Measurements from ENCODE around the gene TCF25.
"Not testable (repeated sequence)": the region's sequence is repeated elsewhere in the genome, so short reads cannot be mapped to it uniquely, and the experiment has no call there.

Gene TCF25

GRCh38 chr16:89873109-89873971 lies at the start of gene TCF25:
TCF25 (plus strand) TSS chr16:89873592; CDS start chr16:89873668, 76 bp downstream.
- peak; percentile 84 for DNase-seq (ENCODE audit: low spot score)

GRCh38 chr16:89823824-89824148 lies 49.6 kb upstream of the TCF25 start:
- DNase-seq (ENCODE audit: low spot score): not testable (repeated sequence)

DNA sequence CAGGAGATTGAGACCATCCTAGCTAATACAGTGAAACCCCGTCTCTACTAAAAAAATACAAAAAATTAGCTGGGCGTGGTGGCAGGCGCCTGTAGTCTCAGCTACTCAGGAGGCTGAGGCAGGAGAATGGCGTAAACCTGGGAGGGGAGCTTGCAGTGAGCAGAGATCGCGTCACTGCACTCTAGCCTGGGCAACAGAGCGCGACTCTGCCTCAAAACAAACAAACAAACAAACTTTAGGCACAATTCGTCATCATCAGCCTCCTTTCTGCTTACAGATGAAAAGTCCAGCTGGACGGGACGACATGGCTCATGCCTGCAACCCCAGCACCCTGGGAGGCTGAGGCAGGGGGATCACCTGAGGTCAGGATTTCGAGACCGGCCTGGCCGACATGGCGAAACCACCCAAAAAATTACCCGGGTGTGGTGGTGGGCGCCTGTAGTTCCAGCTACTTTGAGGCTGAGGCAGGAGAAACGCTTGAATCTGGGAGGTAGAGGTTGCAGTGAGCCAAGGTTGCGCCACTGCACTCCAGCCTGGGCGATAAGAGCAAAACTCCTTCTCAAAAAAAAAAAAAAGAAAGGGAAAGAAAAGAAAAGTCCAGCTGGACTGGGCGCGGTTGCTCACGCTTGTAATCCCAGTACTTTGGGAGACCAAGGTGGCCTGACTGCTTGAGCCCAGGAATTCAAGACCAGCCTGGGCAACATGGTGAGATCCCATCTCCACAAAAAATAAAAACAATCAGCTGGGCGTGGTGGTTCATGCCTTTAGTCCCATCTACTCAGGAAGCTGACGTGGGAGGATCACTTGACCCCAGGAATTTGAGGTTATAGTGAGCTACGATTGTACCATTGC lies 46.6 kb upstream of the TCF25 start:
- DNase-seq (ENCODE audit: low spot score): no peak

- no peak for DNase-seq (ENCODE audit: low spot score)
Observed at GRCh38 chr16:89827383-89828198, 45.8 kb upstream of the TCF25 start.

- peak; percentile 26 for DNase-seq (ENCODE audit: low spot score)
Observed at GRCh38 chr16:89828199-89828869, 45.1 kb upstream of the TCF25 start, which contains the start of gene SPIRE2. SPIRE2 (plus strand) TSS chr16:89828475; CDS start chr16:89828551, 76 bp downstream.

DNA sequence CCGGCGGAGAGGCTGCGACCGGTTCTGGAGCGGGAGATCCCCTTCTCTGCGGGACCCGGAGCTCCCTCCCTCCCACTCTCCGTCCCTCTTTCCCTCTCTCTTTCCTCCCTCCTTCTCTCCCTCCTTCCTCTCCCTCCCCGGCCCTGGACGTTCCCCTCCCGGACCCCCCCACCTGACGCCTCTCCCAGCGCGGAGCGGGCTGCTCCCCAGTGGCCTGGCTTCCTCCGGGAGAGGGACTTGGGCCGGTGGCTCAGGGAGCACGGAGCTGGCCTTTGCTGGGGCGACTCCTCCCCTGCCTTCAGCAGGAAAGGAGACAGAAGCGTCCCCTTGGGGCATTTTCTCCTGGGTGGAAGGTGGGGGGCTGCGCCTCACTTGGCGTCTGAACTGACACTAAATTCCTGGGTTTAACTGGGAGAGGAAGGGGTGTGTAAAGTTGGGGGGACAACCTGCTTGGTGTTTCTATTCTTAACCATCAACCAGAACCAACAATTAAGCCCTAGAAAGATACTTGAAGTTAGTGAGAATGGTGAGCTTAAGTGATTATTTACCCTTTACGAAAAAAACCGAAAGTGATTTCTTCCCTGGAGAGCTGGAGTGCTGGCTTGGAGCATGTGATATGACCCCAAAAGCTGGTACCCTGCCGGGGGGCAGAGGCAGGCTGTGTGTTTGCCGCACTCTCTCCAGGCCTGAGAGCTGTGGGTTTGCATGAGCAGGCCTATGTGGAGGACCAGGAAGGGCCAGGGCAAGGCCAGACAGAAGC lies 44.3 kb upstream of the TCF25 start:
- DNase-seq (ENCODE audit: low spot score): no peak

- DNase-seq (ENCODE audit: low spot score): no peak
Observed at GRCh38 chr16:89829630-89830437, 43.6 kb upstream of the TCF25 start.

DNA sequence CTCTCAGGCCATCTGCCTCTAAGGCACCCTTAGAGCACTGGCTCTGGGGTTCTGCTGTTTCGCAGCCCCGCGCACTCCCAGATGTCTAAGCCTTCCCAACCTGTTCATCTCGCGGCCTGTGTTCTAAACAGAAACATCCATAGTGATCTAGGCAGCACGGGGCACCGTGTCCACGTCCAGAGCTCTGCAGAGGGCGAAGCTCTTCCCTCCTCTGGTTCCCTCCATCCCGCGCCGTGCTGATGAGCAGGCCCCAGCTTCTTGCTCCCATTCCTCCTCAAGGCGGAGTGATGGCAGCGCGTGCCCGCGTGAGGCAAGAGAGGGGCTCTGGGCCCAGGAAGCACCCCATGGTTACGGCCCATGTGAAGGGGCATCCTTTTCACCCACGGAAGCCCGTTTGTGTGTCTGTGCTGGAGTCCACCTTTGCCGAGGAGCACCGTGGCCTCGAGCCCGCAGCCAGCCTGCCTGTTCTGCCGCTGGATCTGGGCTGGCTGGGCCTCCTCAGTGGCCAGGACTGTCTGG lies 41.5 kb upstream of the TCF25 start:
- no peak for DNase-seq (ENCODE audit: low spot score)

DNA sequence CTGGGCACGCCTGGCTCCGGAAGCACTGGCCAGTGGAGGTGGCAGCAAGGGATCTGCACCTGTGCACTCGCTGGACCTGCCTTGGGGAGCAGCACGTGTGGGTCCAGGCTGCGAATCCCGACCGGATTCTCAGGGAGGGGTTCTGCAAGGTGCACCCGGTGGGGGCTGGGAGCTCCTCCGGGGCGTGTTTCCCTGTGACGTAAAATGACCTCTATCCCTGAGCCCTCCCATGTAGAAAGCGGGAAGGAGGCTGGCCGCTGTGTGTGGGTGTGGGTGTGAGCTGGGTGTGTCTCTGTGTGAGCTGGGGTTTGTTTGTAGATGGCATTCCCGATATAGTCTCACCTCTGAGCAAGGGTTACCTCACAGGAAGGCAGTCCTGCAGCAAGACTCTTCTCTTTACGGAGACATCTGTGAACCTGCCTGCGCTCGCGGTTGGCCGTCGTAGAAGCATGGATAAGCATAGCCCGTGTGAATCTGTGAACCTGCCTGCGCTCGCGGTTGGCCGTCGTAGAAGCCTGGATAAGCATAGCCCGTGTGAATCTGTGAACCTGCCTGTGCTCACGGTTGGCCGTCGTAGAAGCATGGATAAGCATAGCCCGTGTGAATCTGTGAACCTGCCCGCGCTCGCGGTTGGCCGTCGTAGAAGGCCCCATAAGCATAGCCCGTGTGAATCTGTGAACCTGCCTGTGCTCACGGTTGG lies 39.6 kb upstream of the TCF25 start:
- DNase-seq (ENCODE audit: low spot score): not testable (repeated sequence)

- DNase-seq (ENCODE audit: low spot score): not testable (repeated sequence)
Observed at GRCh38 chr16:89834813-89835363, 38.5 kb upstream of the TCF25 start.

DNA sequence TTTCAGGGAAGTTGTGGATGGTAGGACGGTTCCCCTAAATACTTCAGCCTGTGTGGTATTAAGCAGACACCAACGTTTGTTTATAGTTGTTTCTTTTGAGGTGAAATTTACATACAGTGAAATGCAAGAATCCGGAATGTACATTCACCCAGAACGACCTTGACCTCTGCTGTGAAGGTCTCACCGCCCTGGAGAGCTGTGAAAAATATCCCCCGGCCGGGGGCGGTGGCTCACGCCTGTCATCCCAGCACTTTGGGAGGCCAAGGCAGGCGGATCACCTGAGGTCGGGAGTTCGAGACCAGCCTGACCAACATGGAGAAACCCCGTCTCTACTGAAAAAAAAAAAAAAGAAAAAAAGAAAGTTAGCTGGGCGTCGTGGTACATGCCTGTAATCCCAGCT lies 36.9 kb upstream of the TCF25 start:
- not testable (repeated sequence) for DNase-seq (ENCODE audit: low spot score)

DNA sequence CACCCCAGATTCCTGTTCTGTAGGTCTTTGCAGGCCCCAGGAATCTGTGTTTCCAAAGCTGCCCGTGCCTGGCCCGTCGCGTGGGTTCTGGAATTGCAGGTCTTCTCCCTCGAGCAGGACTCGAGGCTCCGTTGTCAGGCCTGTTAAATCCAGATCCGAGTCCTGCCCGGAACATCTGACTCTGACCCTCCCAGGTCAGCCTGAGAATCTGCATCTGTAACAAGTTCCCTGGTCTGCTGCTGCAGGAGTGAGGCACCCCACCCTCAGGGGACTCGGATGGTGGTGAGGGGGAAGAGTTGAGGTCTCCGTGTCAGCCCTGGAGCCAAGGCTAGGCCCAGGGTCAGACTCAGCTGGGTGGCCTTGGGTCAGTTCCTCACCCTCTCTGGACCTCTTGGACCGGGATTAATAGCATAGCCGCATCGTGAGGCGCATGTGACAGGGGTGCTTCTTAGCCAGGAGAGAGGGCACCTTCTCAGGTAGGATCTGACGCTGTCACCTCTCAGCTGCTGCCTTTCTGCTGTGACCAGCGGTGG lies 36.3 kb upstream of the TCF25 start:
- DNase-seq (ENCODE audit: low spot score): no peak

GRCh38 chr16:89841275-89841674 lies 32.1 kb upstream of the TCF25 start:
- no peak for DNase-seq (ENCODE audit: low spot score)

DNA sequence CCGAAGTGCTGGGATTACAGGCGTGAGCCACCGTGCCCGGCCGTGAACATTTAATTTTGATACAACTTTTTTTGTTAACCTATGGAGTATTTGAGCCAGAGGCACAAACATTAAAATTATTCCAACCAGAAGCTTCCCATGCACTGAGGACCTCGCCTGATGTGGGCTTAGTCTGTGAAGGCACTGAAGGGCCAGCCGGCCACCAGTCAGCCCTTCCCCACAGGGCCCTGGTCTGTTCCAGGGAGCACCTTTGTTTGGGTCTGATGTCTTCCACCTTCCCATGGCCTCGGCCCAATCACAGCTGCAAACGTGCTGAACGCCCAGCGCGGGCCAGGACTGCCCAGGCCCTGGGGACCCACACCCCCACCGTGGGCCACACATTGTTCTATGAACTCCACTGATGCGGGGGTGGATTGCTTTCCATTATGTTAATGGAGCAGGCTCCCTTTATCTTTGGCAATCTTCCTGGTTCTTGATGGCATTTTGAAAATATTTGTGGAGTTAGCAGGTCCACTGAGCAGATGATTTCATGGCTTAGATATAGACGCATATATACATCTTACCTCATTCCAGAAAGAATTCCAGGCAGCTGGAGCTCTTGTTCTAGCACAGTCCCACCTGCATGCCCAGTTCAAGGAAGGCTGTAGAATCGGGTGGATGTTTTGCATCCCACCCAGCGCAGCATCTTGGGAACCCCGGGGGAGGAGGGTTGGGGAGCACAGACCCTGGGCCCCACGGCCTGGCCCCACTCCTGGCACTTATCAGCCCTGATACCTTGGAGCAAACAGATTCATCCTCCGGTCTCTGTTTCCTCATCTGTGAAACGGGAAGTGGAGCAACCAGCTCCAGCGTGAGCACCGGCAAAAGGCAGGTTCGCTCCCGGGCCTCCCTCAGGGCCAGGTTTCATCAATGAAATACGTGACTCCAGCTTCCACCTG lies 30.7 kb upstream of the TCF25 start:
- DNase-seq (ENCODE audit: low spot score): no peak

GRCh38 chr16:89843409-89844350 lies 29.7 kb upstream of the TCF25 start:
- no peak for DNase-seq (ENCODE audit: low spot score)

GRCh38 chr16:89844739-89845339 lies 28.6 kb upstream of the TCF25 start:
- DNase-seq (ENCODE audit: low spot score): no peak
